Duodenal mucosa (tissue), 2 donors: Measurements from ENCODE around the gene HECA.
"Not testable (repeated sequence)": the region's sequence is repeated elsewhere in the genome, so short reads cannot be mapped to it uniquely, and the experiment has no call there.

ENCODE experiments used
- H3K27ac ChIP-seq: one replicate; pipeline ENCODE4 v1.7.0; 2013; ENCODE audit warnings: low read depth, low read length
- H3K27me3 ChIP-seq, 2 donors: one replicate each; pipeline ENCODE4 v1.7.0; 2013; ENCODE audit warnings: low read length in 2 of 2, control low read depth in 1 of 2; ENCODE audit not compliant: insufficient read depth in 2 of 2, control insufficient read depth in 1 of 2
- H3K36me3 ChIP-seq, 2 donors: one replicate each; pipeline ENCODE4 v1.7.0; 2013; ENCODE audit warnings: low read length in 2 of 2, control low read depth in 1 of 2; ENCODE audit not compliant: insufficient read depth in 2 of 2, control insufficient read depth in 1 of 2
- H3K4me1 ChIP-seq, 2 donors: one replicate each; pipeline ENCODE4 v1.7.0; 2013; ENCODE audit warnings: low read length in 2 of 2, control low read depth in 1 of 2; ENCODE audit not compliant: insufficient read depth in 2 of 2, control insufficient read depth in 1 of 2
- H3K4me3 ChIP-seq, 2 donors: one replicate each; pipeline ENCODE4 v1.7.0; 2013; ENCODE audit warnings: low read length in 2 of 2, low read depth in 1 of 2
- H3K9ac ChIP-seq, 2 donors: one replicate each; pipeline ENCODE4 v1.7.0; 2013; ENCODE audit warnings: low read length in 2 of 2, low read depth in 1 of 2
- H3K9me3 ChIP-seq, 2 donors: one replicate each; pipeline ENCODE4 v1.7.0; 2013; ENCODE audit warnings: low read length in 2 of 2, control low read depth in 1 of 2; ENCODE audit not compliant: control insufficient read depth in 1 of 2

The HECA gene

DNA sequence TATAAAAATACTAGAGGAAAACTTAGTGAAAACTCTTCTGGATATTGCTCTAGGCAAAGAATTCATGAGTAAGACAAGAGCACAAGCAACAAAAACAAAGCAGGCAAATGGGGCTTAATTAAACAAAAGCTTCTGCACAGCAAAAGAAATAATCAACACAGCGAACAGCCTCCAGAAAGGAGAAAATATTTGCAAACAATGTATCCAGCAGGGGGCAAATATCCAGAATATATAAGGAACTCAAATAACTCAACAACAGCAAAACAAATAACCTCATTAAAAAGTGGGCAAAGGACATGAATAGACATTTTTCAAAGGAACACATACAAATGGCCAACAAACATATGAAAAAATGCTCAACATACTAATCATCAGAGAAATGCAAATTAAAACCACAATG, 17.1 kb upstream of the HECA start:
- peaks cover 8 to 15% of the 10 kb centered on the region in 2 donors for H3K9me3 ChIP-seq
- H3K27me3 ChIP-seq: no peaks in the 10 kb centered on the region
- no peaks in the 10 kb centered on the region for H3K36me3 ChIP-seq
- no peaks in the 10 kb centered on the region for H3K4me1 ChIP-seq
- no peak overlapping the region for H3K27ac ChIP-seq
- H3K4me3 ChIP-seq: no peak overlapping the region
- no peak overlapping the region for H3K9ac ChIP-seq

DNA sequence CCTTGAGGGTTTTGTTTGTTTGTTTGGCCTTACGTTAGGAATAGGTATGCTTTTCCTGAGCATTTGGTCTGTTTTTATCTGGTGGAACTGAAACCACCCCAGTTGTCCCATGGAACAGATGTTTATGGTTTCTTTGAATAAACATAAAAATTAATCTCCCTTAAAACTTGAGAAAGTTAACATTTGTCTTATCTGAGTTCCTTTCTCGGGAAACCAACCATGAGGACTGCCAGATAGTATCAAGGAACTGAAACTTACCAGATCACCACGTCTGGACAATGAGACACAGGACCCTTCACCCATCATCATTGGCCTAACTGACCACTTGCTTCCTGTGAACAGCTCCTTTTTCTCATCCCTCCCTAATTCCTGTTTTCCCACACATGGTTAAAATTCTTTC, 15.3 kb upstream of the HECA start:
- peaks cover 8 to 15% of the 10 kb centered on the region in 2 donors for H3K9me3 ChIP-seq
- H3K27me3 ChIP-seq: no peaks in the 10 kb centered on the region
- H3K9ac ChIP-seq: no peak overlapping the region
- no peaks in the 10 kb centered on the region for H3K36me3 ChIP-seq
- H3K4me1 ChIP-seq: no peaks in the 10 kb centered on the region
- H3K4me3 ChIP-seq: no peak overlapping the region
- no peak overlapping the region for H3K27ac ChIP-seq

DNA sequence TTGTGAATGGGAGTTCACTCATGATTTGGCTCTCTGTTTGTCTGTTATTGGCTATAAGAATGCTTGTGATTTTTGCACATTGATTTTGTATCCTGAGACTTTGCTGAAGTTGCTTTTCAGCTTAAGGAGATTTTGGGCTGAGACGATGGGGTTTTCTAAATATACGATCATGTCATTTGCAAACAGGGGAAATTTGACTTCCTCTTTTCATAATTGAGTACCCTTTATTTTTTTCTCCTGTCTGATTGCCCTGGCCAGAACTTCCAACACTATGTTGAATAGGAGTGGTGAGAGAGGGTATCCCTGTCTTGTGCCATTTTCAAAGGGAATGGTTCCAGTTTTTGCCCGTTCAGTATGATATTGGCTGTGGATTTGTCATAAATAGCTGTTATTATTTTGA, 12.1 kb upstream of the HECA start:
- H3K36me3 ChIP-seq, H3K27me3 ChIP-seq: not testable (repeated sequence)

DNA sequence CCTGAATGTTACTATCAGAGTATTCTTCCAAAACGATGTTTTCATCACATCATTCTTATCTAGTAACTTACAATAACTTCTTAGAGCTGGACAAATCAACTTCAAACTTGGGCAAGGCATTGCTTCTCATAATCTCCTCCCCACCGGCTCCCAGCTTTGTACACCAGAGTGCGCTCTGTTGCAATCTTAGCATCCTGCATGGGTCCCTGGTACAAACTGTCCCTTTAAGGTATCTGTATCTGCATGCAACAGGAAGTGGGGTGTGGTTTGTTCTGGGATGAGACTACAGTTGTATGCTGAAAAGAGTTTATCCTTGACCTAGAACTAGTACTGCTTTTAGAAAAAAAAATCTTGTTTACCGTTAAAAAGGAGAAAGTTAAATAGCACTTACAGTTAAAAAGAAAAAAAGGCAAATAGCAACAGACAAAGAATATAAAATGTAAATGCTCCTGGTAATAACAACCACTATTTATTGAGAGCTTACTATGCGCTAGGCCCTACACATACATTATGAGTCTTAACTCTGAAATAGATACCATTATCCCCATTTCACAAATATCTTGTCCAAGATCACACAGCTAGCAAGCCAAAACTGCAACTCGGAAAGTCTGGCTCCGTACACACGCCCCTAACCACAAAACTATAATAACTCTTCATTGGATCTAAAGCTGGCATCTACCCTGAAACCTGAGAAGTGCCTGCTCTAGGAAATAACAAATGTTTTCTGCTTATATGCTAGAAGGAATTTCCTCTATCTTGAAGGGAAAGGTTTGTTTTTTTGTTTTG, 9.8 kb upstream of the HECA start:
- Histone ChIP-seq H3K4me3 (no peak overlapping the region), H3K9ac (no peak overlapping the region), H3K36me3 (no peaks in the 10 kb centered on the region), H3K27me3 (no peaks in the 10 kb centered on the region), H3K27ac (no peak overlapping the region), H3K4me1 (peaks cover 6 to 9% of the 10 kb centered on the region in 2 donors), H3K9me3 (peaks cover 0 to 7% of the 10 kb centered on the region in 2 donors)

More for the DNA sequence above, 12.1 kb upstream of the HECA start:
- H3K4me3 ChIP-seq, H3K4me1 ChIP-seq, H3K9ac ChIP-seq, H3K27ac ChIP-seq: not testable (repeated sequence)
- H3K9me3 ChIP-seq: peaks cover 8 to 15% of the 10 kb centered on the region in 2 donors

DNA sequence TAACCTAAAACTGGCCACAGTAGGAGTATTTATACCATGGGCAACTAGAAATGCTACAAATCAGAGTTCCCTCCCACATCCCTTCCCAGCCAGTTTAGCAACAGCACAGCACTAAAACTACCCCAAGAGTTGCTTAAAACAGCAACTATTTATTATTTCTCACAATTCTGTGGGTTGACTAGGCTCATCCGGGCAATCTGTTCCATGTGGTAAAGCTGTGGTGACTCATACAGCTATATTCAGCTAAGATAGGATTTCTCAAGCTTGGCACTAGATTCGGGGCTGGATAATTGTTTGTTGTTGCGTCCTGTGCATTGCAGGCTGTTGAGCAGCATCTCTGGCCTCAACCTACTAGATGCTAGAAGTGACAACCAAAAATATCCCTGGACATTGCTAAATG, 8.6 kb upstream of the HECA start:
- H3K9me3 ChIP-seq: no peaks in the 10 kb centered on the region
- no peaks in the 10 kb centered on the region for H3K27me3 ChIP-seq
- H3K36me3 ChIP-seq: no peaks in the 10 kb centered on the region
- peaks cover 6 to 9% of the 10 kb centered on the region in 2 donors for H3K4me1 ChIP-seq
- H3K4me3 ChIP-seq: no peak overlapping the region
- no peak overlapping the region for H3K9ac ChIP-seq
- H3K27ac ChIP-seq: no peak overlapping the region

DNA sequence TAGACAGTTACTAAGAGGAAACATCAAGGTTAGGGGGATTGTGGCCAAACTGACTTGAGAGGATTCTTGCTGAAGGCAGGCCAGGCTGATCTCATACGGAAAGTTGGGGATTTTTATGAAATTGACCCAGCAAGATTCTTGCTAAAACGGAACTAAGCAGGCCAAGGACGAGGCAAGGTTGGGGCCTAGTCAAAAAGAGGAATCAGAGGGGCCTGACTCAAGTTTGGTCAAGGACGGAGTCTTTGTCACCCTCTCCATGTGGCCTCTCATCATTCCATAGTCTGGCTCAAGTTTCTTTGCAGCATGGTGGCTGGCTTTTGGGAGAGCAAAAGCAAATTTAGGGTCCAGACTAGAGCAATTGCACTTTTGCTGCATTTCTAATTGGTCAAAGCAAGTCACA, 7.9 kb upstream of the HECA start:
- H3K4me3 ChIP-seq: no peak overlapping the region
- H3K9me3 ChIP-seq: no peaks in the 10 kb centered on the region
- H3K27ac ChIP-seq: no peak overlapping the region
- no peaks in the 10 kb centered on the region for H3K27me3 ChIP-seq
- no peaks in the 10 kb centered on the region for H3K36me3 ChIP-seq
- H3K9ac ChIP-seq: no peak overlapping the region
- H3K4me1 ChIP-seq: peaks cover 6 to 9% of the 10 kb centered on the region in 2 donors

DNA sequence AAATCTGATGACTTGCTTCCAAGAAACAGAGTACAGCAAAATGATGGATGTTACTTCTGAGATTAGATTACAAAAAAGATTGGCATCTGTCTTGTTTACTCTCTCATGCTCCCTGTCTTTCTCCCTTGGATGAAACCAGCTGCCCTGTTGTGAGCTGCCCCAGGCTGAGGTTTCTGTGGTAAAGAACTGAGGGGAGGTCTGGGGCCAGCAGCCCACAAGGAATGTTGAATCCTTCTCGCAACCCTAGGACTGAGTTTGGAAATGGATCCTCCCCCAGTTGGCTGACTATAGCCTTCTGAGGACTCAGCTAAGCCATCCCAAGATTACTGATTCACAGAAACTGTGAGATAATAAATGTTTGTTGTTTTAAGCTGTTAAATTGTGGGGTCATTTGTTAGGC, 5.6 kb upstream of the HECA start:
- Histone ChIP-seq H3K27ac (no peak overlapping the region), H3K4me1 (peaks cover 9 to 10% of the 10 kb centered on the region in 2 donors), H3K27me3 (no peaks in the 10 kb centered on the region), H3K9ac (no peak overlapping the region), H3K36me3 (no peaks in the 10 kb centered on the region), H3K9me3 (no peaks in the 10 kb centered on the region), H3K4me3 (no peak overlapping the region)

DNA sequence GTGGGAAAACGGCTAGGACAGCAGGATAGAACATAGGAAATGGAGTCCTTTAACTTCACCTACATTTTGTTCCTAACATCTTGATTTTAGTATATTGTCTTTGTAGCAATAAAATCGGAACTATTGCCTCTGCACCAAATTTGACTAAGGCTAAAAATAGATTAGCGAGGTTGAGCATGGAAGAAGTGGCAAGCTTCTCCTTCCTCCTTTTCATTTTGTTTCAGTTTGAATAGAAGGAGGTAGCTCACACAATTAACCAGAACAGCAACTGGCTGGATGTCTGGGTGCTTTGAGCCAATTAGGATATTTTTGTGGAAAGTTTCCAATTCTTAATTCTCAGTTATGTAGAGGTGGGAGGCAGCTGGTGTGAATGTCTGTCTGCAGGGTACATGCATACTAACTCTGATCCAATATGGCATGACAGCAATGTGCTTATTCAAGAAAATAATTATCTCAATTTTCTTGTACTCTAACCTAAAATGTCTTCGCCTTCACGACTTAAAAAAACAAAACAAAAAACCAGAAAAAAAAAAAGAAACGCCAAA, 3.1 kb upstream of the HECA start:
- Histone ChIP-seq H3K27ac (no peak overlapping the region), H3K27me3 (no peaks in the 10 kb centered on the region), H3K4me1 (peaks cover 0 to 4% of the 10 kb centered on the region in 2 donors), H3K36me3 (no peaks in the 10 kb centered on the region), H3K9ac (no peak overlapping the region), H3K4me3 (no peak overlapping the region), H3K9me3 (no peaks in the 10 kb centered on the region)

DNA sequence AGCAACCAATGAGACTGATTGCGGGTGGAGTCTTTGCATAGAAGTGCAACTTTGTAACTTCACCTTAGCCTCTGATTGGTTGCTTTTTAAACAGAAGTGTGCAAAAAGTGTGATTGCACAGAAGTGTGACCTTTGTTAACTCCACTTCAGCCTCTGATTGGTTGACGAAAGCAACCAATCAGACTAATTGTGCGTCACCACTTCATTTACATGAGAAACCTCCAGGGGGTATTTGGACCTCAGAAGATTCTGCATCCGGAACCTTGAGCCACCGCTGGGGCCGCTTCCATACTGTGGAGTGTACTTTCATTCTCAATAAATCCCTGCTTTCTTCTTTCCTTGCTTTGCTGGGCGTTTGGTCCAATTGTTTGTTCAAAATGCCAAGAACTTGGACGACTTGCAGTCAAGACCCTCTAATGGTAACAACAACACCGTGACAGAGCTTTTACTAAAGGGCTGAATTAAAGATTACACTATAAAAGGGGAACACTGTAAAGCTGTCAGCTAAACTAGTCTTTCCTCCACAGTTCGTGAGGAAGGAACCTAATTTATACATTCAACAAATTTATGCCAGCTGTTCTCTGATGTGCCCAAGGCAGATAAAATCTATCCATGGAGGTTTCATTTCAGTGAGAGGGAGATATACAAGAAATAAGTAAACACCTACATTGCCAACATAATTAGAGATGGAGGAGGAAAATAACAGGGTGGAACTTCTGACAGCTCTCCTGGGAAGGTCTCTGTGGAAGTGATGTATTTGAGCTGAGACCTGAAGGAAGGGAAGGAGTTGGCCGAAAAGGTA, 1.4 kb upstream of the HECA start:
- H3K4me1 ChIP-seq: peaks cover 13 to 15% of the 10 kb centered on the region in 2 donors
- no peaks in the 10 kb centered on the region for H3K27me3 ChIP-seq
- H3K9ac ChIP-seq: no peak overlapping the region
- H3K9me3 ChIP-seq: no peaks in the 10 kb centered on the region
- H3K27ac ChIP-seq: no peak overlapping the region
- peak overlapping the region in 1 of 2 donors; percentile 40 for H3K4me3 ChIP-seq
- H3K36me3 ChIP-seq: no peaks in the 10 kb centered on the region

DNA sequence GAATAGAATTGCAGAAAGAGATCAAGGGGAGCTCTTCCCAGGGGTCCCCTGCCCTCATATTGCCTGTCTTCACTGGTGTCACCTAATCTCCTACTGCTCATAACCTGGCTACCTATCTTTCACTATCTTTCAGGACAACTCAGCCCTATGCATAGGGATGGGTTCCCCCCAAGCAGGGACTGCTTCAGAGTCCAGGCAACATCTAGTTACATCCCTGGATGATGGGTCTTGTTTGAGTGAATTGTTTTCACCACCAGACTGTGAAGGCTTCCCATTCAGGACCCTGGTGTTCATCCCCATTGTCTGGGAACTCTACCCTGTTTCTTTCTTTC, 850 bp upstream of the HECA start:
- no peak overlapping the region for H3K27ac ChIP-seq
- no peaks in the 10 kb centered on the region for H3K9me3 ChIP-seq
- peaks cover 13 to 19% of the 10 kb centered on the region in 2 donors for H3K4me1 ChIP-seq
- no peaks in the 10 kb centered on the region for H3K27me3 ChIP-seq
- no peaks in the 10 kb centered on the region for H3K36me3 ChIP-seq
- H3K4me3 ChIP-seq: peak overlapping the region in 1 of 2 donors; percentile 32
- H3K9ac ChIP-seq: no peak overlapping the region
